Stomach smooth muscle (tissue), 2 donors: ENCODE results near the gene TWIST1.

Experiments used
- H3K27ac ChIP-seq: one replicate; pipeline ENCODE4 v1.7.0; 2013; ENCODE audit warnings: mild to moderate bottlenecking, low read length, inconsistent platforms
- H3K27me3 ChIP-seq, 2 donors: one replicate each; pipeline ENCODE4 v1.7.0; 2013; ENCODE audit warnings: low read length in 2 of 2; ENCODE audit not compliant: insufficient read depth in 2 of 2, control insufficient read depth in 1 of 2
- H3K36me3 ChIP-seq, 2 donors: one replicate each; pipeline ENCODE4 v1.7.0; 2013; ENCODE audit warnings: low read length in 2 of 2; ENCODE audit not compliant: control insufficient read depth in 2 of 2, insufficient read depth in 2 of 2
- H3K4me1 ChIP-seq: one replicate; pipeline ENCODE4 v1.7.0; 2013; ENCODE audit warnings: low read length; ENCODE audit not compliant: control insufficient read depth, insufficient read depth
- H3K4me3 ChIP-seq, 2 donors: one replicate each; pipeline ENCODE4 v1.7.0; 2013; ENCODE audit warnings: low read length in 2 of 2
- H3K9ac ChIP-seq, 2 donors: one replicate each; pipeline ENCODE4 v1.7.0; 2013; ENCODE audit warnings: low read length in 2 of 2, mild to moderate bottlenecking in 1 of 2
- H3K9me3 ChIP-seq, 2 donors: one replicate each; pipeline ENCODE4 v1.7.0; 2013; ENCODE audit warnings: low read length in 2 of 2; ENCODE audit not compliant: control insufficient read depth in 2 of 2
- donor health status: healthy.
- donor health status: Pancreatic carcinoma.

Gene TWIST1

DNA sequence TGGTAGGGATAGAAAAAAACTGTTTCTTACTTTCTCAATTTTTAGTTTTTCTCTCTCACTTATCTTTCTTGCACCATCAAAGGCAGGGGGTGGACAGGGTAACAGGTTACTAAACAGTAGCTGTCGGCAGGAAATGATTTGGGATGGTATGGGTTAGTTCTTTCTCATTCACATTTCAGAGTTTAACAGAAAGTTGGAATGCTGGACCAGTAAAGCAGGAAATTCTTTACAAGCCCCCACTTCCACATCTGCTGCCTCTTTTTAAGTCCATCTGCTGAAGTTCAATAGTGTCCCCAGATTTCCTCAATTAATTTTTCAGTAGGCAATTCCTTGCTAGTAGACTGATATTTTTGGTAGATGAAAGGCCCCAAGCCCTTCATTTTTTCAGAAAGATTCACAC, 23.3 kb downstream of the TWIST1 start:
- no peak overlapping the region for H3K4me3 ChIP-seq
- no peak overlapping the region for H3K27ac ChIP-seq
- no peaks in the 10 kb centered on the region for H3K4me1 ChIP-seq
- no peaks in the 10 kb centered on the region for H3K27me3 ChIP-seq
- no peak overlapping the region for H3K9ac ChIP-seq
- no peaks in the 10 kb centered on the region for H3K9me3 ChIP-seq
- H3K36me3 ChIP-seq = no peaks in the 10 kb centered on the region

DNA sequence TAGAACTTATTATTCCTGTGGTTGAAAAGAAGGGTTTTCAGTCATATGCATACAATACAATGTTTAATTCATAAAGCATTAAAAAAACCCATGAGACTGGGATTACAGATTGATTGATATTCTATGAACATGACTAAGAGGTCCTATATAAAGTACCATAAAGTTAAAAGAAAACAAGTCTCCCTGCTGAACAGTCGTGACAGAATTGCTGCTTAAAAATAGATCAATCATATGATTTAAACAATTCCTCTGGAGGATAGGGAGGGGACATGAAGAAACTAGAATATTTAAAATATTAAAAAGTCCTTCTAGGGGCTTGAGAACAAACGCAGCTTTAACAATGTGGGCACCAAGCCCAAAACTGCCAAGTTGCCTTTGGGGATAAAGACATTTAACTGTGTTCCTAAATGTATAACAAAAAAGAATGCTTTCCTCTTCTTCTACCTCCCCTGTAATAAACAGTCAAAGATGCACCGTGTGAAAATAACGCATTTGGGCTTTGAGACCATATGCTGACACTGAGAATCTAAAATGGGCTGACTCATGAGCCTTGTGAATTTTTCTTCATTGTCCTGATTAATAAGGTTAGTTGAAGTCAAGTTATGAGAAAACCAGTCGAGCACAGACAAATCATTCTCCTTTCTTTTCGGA, 25.8 kb downstream of the TWIST1 start:
- no peaks in the 10 kb centered on the region for H3K9me3 ChIP-seq
- H3K9ac ChIP-seq = no peak overlapping the region
- H3K4me3 ChIP-seq = no peak overlapping the region
- H3K4me1 ChIP-seq = no peaks in the 10 kb centered on the region
- H3K27me3 ChIP-seq = no peaks in the 10 kb centered on the region
- no peak overlapping the region for H3K27ac ChIP-seq
- no peaks in the 10 kb centered on the region for H3K36me3 ChIP-seq

DNA sequence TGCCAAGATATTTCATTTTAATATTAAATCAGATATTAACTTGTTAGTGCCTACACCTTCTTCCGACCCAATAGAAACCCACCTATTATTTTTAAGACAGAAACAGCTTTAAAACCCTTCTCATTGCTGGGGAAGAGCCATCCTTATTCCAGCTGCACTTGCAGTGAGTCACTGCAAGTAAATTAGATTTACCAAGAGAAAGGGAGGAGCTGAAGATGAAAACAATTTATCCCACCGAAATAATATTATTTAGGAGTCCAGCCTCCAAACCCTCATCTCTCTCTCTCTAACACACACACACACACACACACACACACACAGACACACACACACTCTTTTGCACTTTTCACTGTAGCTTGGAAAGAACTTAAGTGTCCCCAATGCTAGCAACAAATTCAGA, 26.9 kb downstream of the TWIST1 start:
- Histone ChIP-seq H3K27ac (no peak overlapping the region), H3K9ac (no peak overlapping the region), H3K4me3 (no peak overlapping the region), H3K27me3 (no peaks in the 10 kb centered on the region), H3K4me1 (no peaks in the 10 kb centered on the region), H3K9me3 (no peaks in the 10 kb centered on the region), H3K36me3 (no peaks in the 10 kb centered on the region)

DNA sequence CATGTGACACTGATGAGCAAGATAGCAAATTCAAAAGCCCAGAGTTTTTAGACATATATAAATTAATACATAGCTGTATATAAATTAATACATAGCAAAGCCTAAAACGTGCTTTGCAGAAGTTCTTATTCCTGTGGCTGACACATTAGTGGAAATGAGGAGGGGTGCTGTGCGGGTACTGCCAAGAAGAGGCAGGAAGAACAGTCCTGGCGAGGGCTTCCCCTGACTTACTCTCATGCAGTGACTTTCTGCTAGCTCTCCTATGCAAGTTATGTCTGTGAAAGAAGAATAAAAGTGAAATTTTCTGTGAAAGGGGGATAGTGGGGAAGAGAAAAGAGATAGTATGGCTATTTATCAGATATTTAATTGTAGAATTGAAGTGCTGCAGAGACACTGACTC, 27.6 kb downstream of the TWIST1 start:
- Histone ChIP-seq H3K4me3 (no peak overlapping the region), H3K27ac (no peak overlapping the region), H3K36me3 (no peaks in the 10 kb centered on the region), H3K9me3 (no peaks in the 10 kb centered on the region), H3K27me3 (no peaks in the 10 kb centered on the region), H3K4me1 (no peaks in the 10 kb centered on the region), H3K9ac (no peak overlapping the region)

DNA sequence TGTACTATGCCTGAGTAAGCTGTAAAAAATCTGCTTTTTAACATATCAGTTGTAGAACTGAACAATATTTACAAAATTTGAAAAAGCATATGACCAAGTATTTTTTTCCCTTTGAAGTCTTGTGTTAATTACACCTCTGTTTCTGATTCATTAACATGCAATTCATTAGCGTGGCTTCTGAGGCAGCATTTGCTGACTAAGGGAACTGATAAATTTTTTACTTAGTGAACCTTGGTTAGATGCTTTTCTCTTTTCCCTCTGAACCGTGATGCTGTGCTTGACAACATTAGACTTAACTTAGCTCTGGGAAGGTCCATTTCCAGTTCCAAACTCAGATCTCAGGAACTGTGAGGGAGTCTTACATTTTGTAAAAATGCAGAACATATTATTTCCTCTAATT, 28.1 kb downstream of the TWIST1 start:
- Histone ChIP-seq H3K27ac (no peak overlapping the region), H3K9me3 (no peaks in the 10 kb centered on the region), H3K9ac (no peak overlapping the region), H3K4me3 (no peak overlapping the region), H3K27me3 (no peaks in the 10 kb centered on the region), H3K4me1 (no peaks in the 10 kb centered on the region), H3K36me3 (no peaks in the 10 kb centered on the region)

DNA sequence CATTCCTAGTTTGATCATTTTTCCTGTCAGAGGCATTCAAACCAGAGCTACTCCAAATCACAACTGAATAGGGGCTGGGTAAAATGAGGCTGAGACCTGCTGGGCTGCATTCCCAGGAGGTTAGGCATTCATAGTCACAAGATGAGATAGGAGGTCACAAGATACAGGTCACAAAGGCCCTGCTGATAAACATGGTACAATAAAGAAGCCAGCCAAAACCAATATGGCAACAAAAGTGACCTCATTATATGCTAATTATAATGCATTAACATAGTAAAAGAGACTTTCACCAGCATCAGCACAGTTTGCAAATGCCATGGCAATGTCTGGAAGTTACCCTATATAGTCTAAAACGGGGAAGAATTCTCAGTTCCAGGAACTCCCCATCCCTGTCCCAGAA, 37.3 kb downstream of the TWIST1 start:
- no peak overlapping the region for H3K27ac ChIP-seq
- no peaks in the 10 kb centered on the region for H3K27me3 ChIP-seq
- H3K4me3 ChIP-seq = no peak overlapping the region
- H3K9ac ChIP-seq = no peak overlapping the region
- no peaks in the 10 kb centered on the region for H3K36me3 ChIP-seq
- H3K4me1 ChIP-seq = no peaks in the 10 kb centered on the region
- no peaks in the 10 kb centered on the region for H3K9me3 ChIP-seq

DNA sequence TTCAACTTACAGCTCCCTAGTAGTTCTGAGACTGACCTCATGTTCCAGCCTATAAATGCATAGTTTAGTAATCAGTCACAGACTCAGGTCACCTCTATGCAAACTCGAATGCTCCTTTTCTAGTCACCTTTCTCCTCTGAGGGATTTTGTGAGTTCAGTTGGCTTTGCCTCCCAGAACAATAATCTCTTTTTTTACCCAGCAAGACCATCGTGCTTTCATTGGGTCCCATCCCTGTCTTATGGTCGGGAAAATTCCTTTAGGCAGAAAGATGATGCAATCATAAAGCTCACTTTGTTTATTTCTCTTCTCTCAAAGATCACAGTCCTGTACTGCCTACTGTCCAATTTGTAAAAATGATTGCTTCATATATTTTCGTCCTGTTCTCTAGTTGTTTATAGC, 38.4 kb downstream of the TWIST1 start:
- no peak overlapping the region for H3K4me3 ChIP-seq
- H3K27me3 ChIP-seq = no peaks in the 10 kb centered on the region
- no peaks in the 10 kb centered on the region for H3K4me1 ChIP-seq
- no peak overlapping the region for H3K9ac ChIP-seq
- H3K9me3 ChIP-seq = no peaks in the 10 kb centered on the region
- no peaks in the 10 kb centered on the region for H3K36me3 ChIP-seq
- no peak overlapping the region for H3K27ac ChIP-seq

DNA sequence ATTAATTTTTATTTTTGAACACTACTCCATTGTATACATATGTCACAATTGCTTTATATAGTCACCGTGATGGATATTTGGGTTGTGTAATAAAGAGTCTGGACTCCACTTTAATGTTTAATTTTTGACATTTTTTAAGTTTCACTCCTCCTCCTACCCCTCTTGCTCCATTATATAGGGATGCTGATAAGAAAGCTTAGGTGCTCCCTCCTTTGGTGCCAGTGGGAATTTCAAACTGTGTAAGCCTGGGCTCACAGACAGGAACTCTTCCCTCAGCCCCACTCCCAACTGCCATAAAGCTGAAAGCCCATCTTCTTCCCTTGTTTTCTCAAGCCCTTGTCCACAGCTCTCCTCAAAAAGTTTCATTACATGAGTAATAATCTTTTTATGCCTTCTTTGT, 47.6 kb downstream of the TWIST1 start:
- H3K9me3 ChIP-seq = peaks cover 0 to 5% of the 10 kb centered on the region in 2 donors
- no peaks in the 10 kb centered on the region for H3K27me3 ChIP-seq
- no peaks in the 10 kb centered on the region for H3K4me1 ChIP-seq
- no peak overlapping the region for H3K9ac ChIP-seq
- no peaks in the 10 kb centered on the region for H3K36me3 ChIP-seq
- H3K4me3 ChIP-seq = no peak overlapping the region
- no peak overlapping the region for H3K27ac ChIP-seq

DNA sequence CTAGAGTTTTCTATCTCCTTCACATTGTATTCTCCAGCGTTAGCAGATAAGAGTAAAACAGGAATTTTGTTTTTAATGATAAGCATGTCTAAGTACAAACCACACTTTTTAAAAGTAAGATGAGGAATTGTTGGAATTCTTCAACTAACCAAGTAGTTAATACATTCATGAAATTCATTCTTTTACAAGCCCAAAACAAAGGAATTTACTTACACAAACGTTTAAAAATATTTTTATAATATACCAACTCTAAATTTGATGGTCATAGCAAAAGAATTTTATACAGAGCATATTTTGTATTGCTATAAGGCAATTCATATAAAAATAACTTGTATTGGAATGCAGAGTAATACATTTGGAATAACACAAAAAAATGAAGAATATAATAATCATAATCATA, 51.3 kb downstream of the TWIST1 start:
- Histone ChIP-seq H3K36me3 (no peaks in the 10 kb centered on the region), H3K27me3 (no peaks in the 10 kb centered on the region), H3K4me1 (no peaks in the 10 kb centered on the region), H3K27ac (no peak overlapping the region), H3K4me3 (no peak overlapping the region), H3K9ac (no peak overlapping the region), H3K9me3 (no peaks in the 10 kb centered on the region)
